Heart left ventricle (tissue), 16 donors: ENCODE results near the gene TRIM32. TPM values are rescaled to one million over a fixed set of nuclear protein-coding genes. Genes with fewer than 3 reads are reported as not detected.

Experiments
- ATAC-seq, 4 donors: fragments of 200-7000 bp; cut with Tn5 transposase; one replicate each; pipeline ENCODE4 v1.9.1; 2020 to 2022; ENCODE audit warnings: moderate library complexity in 4 of 4, mild to moderate bottlenecking in 3 of 4, moderate number of reproducible peaks in 1 of 4
- DNase-seq, 5 donors: peaks; one replicate each; pipeline ENCODE4 v3.0.0-alpha.2; 2020
- H3K27ac ChIP-seq, 12 donors: fragments of 200-600 bp; sonication (generic) in 4 of 12; one replicate each; pipeline versions ENCODE4 v1.5.0 to v1.8.0; 2016 to 2022; ENCODE audit warnings: mild to moderate bottlenecking in 2 of 12
- H3K27me3 ChIP-seq, 9 donors: fragments of 200-600 bp; sonication (generic) in 2 of 9; one replicate each; pipeline versions ENCODE4 v1.5.1 to v1.8.0; 2016 to 2022; ENCODE audit warnings: mild to moderate bottlenecking in 3 of 9
- H3K36me3 ChIP-seq, 9 donors: fragments of 200-600 bp; sonication (generic) in 2 of 9; one replicate each; pipeline versions ENCODE4 v1.5.0 to v1.8.0; 2018 to 2022; ENCODE audit warnings: mild to moderate bottlenecking in 2 of 9
- H3K4me1 ChIP-seq, 12 donors: fragments of 200-600 bp; sonication (generic) in 4 of 12; one replicate each; pipeline versions ENCODE4 v1.5.0 to v1.8.0; 2016 to 2022; ENCODE audit warnings: mild to moderate bottlenecking in 3 of 12
- H3K4me3 ChIP-seq, 12 donors: fragments of 200-600 bp; sonication (generic) in 4 of 12; one replicate each; pipeline versions ENCODE4 v1.5.0 to v1.8.0; 2017 to 2022; ENCODE audit warnings: mild to moderate bottlenecking in 9 of 12, moderate library complexity in 4 of 12
- H3K9me3 ChIP-seq, 12 donors: fragments of 200-600 bp; sonication (generic) in 4 of 12; one replicate each; pipeline versions ENCODE4 v1.5.0 to v1.8.0; 2016 to 2022; ENCODE audit warnings: mild to moderate bottlenecking in 1 of 12
- CTCF ChIP-seq, 12 donors: fragments of 200-600 bp; sonication (generic) in 4 of 12; IDR thresholded peaks; one replicate each; pipeline versions ENCODE4 v1.5.0 to v1.8.0; 2018 to 2022; ENCODE audit warnings: antibody characterized with exemption in 12 of 12, mild to moderate bottlenecking in 5 of 12
- POLR2A ChIP-seq, 2 donors: fragments of 450-650 bp; IDR thresholded peaks; one replicate each; pipeline ENCODE4 v1.6.1; 2017; ENCODE audit warnings: antibody characterized with exemption in 2 of 2, mild to moderate bottlenecking in 2 of 2, moderate library complexity in 2 of 2
- WGBS, 4 donors: extraction: QIAGEN DNeasy Blood & Tissue Kit in 2 of 4; methylation state at CpG; one replicate each; pipeline versions ENCODE4 v1.1.5 to v1.1.7; 2013 to 2018; 5-methylcytosine and 5-hydroxymethylcytosine counted together
- intact Hi-C, 10 donors: fragments of 100-400 bp; cut with DNase I; formaldehyde crosslinking; loops; one replicate each; pipeline versions ENCODE4 v1.11.1 to v1.14.2; 2022
- polyA plus RNA-seq, 2 donors: library from polyadenylated mRNA; stranded (reverse); fragments of 200-250 nt; gene quantifications; one replicate each; pipeline ENCODE4 v1.2.3, GENCODE V29; 2013
- total RNA-seq, 9 donors: library from RNA; depleted of rRNA in 2 of 9; stranded (reverse); fragments of >200 nt in 2 of 9; fragmentation: NEBNext Ultra II Directional in 3 of 9; extraction: Animal tissue kit (Norgen Biotek cat#: 25700) in 3 of 9; gene quantifications; one replicate each; pipeline versions ENCODE4 v1.1.0 to v1.2.4, GENCODE V29; 2016 to 2023
- donor health status: ischemic (EF 13 %, LVEDD 7.1; RV severe dilation, severe dysfunction).
- donor health status: healthy with polysubstance abuse.
- donor health status: DM: no; HTN: yes; CAD: no.
- donor health status: DM: no; HTN: no; CAD: no.
- donor health status: ischemic (EF 25% LVEDD 6.9; RV normal size, moderate dysfunction).
- donor health status: ischemic (EF 25% LVEDD 5.7; RV mildly dilated, moderate dysfunction).
- donor health status: healthy.
- donor health status: DM: yes; HTN: yes; CAD: no.
- donor health status: ischemic (EF 35%, LVEDD 5.7; RV mildly dilated, moderate dysfunction).
- donor health status: nonischemic (EF 11% LVEDD 7.7; RV severe dilation, severe dysfunction).
- donor health status: DM: yes; HTN: yes; CAD: no.
- donor health status: PGD.
- donor health status: ischemic (EF 29% LVEDD 5.4; RV normal size, mild dysfunction).
- donor health status: nonischemic (EF 23%, LVEDD 6.1; RV moderate dilation, normal function).

TRIM32 gene
- total and polyA plus RNA-seq, 11 donors, result 3.3 to 17.9 (median 15.1) TPM

GRCh38 chr9:116737152-116737546, 50.0 kb downstream of the TRIM32 start:
- H3K27ac ChIP-seq, result no peak overlapping the region
- peak; percentile 64 to 87 (median 79) for TF ChIP-seq CTCF (IDR thresholded peaks at IDR 0.05)
- no peak for TF ChIP-seq POLR2A (IDR thresholded peaks at IDR 0.05)
- H3K36me3 ChIP-seq, result no peaks in the 10 kb centered on the region
- H3K4me1 ChIP-seq, result no peaks in the 10 kb centered on the region
- no peak overlapping the region for H3K4me3 ChIP-seq
- H3K27me3 ChIP-seq, result no peaks in the 10 kb centered on the region
- DNase-seq (peak; percentile 52 to 88 (median 68)), ATAC-seq (peak; percentile 32 to 78 (median 73))
- intact Hi-C loops, result loop anchor here in 9 of 10 donors (1.0 to 5.0 kb wide), 4 partner anchors 122 to 125 kb away; no protein-coding TSS in a partner anchor
- no peaks in the 10 kb centered on the region for H3K9me3 ChIP-seq
- WGBS, 4 donors, result 17 to 24% (median 20%) methylated on average over 16 of the region's 16 CpGs

GRCh38 chr9:116741086-116741740, 54.1 kb downstream of the TRIM32 start:
- H3K4me3 ChIP-seq, result no peak overlapping the region
- intact Hi-C loops, result no loop called here

GRCh38 chr9:116741742-116742141, 54.6 kb downstream of the TRIM32 start:
- WGBS, 4 donors, result 61 to 70% (median 67%) methylated on average over 2 of the region's 2 CpGs
- TF ChIP-seq CTCF (IDR thresholded peaks at IDR 0.05) (no peak), POLR2A (IDR thresholded peaks at IDR 0.05) (no peak)
- no peak overlapping the region for H3K27ac ChIP-seq
- H3K4me3 ChIP-seq, result no peak overlapping the region
- intact Hi-C loops, result no loop called here
- ATAC-seq, result no peak
- no peaks in the 10 kb centered on the region for H3K36me3 ChIP-seq
- no peaks in the 10 kb centered on the region for H3K9me3 ChIP-seq
- DNase-seq, result no peak
- no peaks in the 10 kb centered on the region for H3K4me1 ChIP-seq
- no peaks in the 10 kb centered on the region for H3K27me3 ChIP-seq

More at GRCh38 chr9:116741086-116741740, 54.1 kb downstream of the TRIM32 start:
- ATAC-seq, result no peak
- Histone ChIP-seq H3K36me3 (no peaks in the 10 kb centered on the region), H3K9me3 (no peaks in the 10 kb centered on the region), H3K4me1 (no peaks in the 10 kb centered on the region), H3K27me3 (no peaks in the 10 kb centered on the region), H3K27ac (no peak overlapping the region)
- WGBS, 4 donors, result 53 to 64% (median 62%) methylated on average over 3 of the region's 3 CpGs
- no peak for DNase-seq
- no peak for TF ChIP-seq POLR2A (IDR thresholded peaks at IDR 0.05)
- no peak for TF ChIP-seq CTCF (IDR thresholded peaks at IDR 0.05)

- 85 to 96% (median 89%) methylated on average over 3 of the region's 3 CpGs for WGBS, 4 donors
- no peak for DNase-seq
- Histone ChIP-seq H3K4me3 (no peak overlapping the region), H3K36me3 (no peaks in the 10 kb centered on the region), H3K27me3 (no peaks in the 10 kb centered on the region), H3K9me3 (no peaks in the 10 kb centered on the region), H3K27ac (no peak overlapping the region), H3K4me1 (no peaks in the 10 kb centered on the region)
- no peak for TF ChIP-seq CTCF (IDR thresholded peaks at IDR 0.05)
- no peak for TF ChIP-seq POLR2A (IDR thresholded peaks at IDR 0.05)
- intact Hi-C loops, result no loop called here
- no peak for ATAC-seq
These were observed 62.1 kb downstream of the TRIM32 start for GRCh38 chr9:116749176-116749575.
